ENCODE data around the gene APOBR.
"Not testable (repeated sequence)": the region's sequence is repeated elsewhere in the genome, so short reads cannot be mapped to it uniquely, and the experiment has no call there.

APOBR gene, protein sequence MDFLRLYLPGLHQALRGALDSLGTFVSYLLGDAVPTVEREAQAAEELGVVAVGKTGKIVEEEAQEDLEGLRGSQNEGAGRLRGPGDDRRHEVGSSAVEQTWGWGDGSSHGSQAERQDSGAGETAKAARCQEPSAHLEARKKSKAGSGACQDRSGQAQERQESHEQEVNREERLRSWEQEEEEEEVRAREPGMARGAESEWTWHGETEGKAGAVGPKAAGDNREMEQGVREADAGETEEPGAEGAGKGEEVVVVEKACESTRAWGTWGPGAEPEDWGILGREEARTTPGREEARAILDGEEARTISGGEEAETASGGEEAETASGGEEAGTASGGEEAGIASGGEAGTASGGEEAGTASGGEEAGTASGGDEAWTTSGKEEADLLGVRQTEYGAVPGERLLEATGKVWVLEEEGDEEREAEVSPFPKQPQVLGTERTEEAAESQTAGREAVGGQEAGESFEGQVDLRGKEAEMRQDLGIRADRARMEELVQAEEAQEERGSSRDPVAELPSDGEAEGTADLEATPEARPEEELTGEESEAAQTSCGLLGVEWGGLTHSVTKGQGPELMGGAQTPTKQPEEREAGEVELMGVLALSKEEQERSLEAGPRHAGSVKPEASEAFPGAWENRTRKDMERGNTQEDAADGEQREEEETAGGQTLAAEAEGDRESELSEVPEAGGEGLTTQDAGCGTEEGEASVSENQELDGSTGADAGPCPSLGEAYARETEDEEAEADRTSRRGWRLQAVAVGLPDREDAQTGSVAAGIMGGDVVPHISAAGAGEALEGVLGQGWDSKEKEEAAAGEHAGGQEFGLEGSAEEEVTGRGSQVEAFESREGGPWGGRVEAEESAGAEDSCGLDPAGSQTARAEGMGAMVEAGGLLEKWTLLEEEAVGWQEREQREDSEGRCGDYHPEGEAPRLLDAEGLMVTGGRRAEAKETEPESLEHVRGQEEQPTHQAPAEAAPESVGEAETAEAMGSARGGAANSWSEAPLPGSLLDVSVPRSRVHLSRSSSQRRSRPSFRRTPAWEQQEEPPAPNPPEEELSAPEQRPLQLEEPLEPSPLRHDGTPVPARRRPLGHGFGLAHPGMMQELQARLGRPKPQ

DNA sequence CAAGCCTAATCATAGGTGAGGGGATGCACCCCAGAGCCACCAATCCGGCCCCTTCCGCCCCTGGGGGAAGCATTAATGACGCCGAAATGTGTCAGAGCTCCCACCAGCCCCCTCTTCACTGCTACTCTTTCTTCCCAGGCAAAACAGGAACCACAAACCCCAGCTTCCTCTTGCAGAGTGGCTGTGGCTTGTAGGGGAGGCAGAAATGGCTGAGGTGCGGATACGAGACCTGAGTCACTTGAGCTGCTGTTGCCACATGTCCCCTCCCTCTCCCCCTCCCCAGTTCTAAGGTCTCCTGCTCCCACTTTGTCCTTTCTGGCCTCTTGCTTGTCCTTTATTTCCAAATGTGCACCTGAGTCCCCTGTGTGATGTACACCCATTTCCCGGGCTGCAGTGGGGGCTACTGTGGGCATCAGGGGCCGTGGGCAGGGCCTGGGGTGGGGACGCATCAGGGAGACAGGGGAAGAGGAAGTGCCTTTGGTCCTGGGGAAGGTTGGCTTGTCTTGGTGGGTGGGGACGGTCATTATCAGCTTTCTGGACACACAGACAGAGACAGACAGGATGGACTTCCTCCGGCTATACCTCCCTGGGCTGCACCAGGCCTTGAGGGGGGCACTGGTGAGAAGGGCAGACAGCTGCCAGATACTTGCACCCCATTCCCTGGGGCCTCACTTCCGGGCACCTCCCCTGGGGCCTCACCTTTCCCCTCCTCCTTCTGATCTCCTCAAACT lies at the start of gene APOBR:
Gene APOBR, plus strand, starts transcription at position 523 of the 731 bp plus-strand sequence. Its CDS starts 39 bp downstream, at position 562.
- DNase-seq = peak; percentile 75 to 80

DNA sequence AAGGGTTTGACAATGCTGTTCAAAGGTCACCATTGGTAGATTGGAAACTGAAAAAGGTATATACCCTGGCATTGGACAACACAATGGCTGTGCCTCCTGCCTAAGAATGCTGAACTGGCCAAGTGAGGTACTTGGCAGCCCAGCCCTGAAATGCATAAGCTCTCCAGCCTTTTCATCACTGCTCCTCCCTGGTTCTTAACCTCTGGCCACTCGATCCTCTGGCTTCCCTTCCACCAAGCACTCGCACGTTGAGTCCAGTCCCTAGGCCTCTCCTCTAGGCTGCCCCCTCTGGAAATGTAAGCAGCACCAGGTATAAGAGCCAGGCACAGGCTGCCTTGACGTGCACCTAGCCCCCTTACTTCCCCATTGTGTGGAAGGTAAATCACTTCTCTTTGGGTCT lies 48.1 kb upstream of the APOBR start:
- DNase-seq = not testable (repeated sequence)

DNA sequence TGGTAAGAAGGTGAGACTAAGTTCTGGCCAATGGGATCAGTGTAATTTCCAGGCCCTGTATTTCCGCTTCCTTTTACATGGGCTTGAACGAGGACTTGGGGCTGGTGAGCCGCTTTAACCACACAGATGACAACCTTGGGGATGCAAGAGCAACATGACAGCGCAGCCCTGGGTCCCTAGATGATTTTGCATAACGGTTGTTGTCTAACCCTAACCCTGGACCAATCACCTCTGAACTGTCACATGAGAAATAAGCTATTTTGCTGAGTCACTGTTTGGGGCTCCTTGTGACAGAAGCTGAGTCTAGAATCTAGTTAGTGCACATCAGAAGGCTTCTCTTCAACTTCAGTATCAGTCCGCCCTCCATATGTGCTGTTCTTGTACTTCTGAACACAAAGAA lies 47.4 kb upstream of the APOBR start:
- not testable (repeated sequence) for DNase-seq

DNA sequence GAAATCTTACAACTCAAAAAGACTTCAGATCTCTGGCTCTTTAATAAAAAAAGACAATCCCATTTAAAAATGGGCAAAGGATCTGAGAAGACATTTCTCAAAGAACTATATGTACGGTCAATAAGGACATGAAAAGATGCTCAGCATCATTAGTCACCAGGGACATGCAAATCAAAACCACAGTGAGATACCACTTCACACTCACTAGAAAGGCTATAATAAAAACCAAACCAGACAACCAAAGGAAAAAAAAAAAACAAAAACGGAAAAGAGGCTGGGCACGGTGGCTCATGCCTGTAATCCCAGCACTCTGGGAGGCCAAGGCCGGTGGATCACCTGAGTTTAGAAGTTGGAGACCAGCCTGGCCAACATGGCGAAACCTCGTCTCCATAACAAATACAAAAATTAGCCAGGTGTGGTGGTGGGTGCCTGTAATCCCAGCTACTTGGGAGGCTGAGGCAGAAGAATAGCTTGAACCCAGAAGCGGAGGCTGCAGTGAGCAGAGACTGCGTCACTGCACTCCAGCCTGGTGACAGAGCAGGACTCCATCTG lies 20.7 kb upstream of the APOBR start:
- no peak for DNase-seq

DNA sequence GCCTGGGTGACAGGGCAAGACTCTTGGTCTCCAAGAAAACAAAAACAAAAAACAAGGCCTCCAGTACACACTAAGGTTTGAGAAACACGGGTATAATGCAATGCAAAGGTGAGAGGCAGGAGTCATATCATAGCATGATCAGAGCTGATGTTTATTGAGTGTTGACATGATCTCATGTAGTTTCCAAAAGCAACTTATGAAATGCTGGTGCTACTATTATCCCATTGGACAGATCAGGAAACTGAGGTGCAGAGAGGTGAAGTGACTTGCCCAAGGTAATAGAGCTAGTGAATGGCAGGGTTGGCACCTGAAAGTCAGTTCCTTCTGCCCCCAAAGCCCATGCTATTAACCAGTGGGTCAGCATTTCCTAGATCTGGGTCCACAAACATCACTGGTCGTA lies 19.2 kb upstream of the APOBR start:
- DNase-seq = no peak

DNA sequence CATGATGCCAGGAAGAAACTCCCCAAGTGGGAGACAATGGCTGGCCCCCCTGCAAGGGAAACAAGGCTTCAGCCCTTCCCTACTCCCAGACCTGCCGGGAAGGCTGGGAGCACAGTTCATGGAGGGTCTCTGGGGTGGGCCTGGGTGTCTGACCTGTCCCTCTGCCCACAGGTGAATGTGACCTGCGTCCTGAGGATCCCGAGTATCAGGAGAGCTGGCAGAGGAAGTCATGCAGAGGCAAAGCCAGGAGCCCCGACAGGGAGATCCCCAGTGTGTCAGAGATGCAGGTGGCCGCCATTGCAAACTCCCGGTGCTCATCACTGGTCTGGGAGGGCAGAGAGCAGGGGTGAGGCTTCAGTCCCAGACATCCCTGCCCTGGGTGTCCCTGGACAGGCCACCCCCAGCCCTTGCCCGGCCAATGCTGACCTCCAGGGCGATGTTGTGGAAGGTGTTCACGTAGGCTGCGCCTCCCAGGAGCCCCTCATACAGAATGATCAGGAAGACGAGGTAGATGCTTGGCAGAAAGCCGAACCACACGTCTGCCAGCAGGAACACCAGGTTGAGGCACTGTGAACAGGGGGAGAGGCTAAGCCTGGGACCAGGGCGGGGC lies 17.0 kb upstream of the APOBR start:
- no peak for DNase-seq

DNA sequence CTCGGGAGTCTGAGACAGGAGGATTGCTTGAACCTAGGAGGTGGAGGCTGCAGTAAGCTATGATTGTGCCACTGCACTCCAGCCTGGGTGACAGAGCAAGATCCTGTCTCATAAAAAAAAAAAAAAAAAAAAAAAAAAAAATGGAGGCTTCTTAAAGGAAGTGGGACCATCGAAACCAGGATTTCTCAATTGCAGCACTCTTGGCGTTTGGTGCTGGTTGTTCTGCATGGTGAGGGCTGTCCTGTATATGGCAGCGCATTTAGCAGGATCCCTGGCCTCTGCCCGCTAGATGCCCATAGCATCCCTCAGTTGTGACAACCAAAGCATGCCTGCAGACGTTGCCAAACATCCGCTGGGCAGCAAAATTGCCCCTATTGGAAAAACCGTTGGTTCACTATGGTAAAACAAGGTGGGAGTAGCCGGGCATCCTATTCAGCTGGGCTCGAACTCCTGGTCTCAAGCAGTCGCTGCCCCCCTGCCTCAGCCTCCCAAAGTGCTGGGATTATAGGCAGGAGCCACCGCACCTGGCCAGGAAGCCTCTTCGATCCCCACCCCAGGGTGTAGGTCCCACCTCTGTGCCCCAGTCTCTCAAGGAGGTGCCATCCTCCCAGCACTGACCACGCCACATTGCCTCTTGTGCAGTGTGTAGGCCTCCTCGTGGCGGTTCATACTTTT lies 15.8 kb upstream of the APOBR start:
- DNase-seq = no peak

DNA sequence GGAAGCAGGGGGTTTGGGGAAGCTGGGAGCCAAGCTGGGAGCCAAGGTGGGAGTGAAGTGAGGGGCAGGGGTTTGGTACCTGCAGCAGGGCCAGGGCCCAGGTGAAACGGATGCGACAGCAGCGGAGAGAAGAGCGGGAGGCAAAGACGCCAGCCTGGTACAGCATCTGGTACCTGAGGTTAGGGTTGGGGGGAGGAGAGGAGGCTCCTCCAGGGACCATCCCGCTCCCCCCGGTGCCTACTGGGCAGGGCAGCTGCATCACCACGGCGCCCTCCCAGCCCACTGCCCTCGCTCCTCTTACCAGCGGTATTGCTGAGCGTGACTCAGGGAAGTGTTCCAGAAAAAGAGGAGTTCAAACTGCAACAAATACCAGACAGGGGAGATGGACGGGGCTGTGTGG lies 12.4 kb upstream of the APOBR start:
- no peak for DNase-seq

DNA sequence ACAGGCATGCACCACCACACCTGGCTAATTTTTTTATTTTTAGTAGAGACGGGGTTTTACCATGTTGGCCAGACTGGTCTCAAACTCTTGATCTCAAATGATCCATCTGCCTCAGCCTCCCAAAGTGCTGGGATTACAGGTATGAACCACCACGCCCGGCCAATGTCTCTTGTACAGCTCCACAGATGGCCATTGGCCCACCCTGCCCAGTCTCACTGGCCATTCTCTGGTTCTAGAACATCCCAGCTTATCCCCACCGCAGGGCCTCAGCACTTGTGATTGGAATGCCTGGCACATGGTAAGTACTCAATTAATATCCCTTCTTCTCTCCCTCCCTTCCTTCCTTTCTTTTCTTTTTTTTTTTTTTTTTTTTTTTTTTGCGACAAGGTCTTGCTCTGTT lies 11.1 kb upstream of the APOBR start:
- not testable (repeated sequence) for DNase-seq

DNA sequence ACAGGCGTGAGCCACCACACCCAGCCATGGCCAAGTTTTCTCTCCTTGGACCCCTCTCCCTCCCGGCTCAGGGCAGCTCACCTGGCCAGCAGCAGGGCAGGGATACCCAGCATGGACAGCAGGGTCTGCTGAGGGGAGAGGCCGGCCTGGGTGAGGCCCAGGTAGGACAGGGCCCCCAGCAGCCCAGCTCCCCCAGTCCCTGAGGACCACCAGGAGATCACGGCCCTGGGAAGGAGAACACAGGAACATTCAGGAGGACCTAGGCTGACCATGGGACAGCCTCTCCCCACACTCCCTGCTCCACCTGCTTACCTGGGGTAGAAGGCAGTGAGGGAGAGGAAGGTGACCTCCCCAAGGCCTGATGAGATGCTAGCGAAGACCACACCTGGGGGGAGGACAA lies 8.2 kb upstream of the APOBR start:
- DNase-seq = no peak

DNA sequence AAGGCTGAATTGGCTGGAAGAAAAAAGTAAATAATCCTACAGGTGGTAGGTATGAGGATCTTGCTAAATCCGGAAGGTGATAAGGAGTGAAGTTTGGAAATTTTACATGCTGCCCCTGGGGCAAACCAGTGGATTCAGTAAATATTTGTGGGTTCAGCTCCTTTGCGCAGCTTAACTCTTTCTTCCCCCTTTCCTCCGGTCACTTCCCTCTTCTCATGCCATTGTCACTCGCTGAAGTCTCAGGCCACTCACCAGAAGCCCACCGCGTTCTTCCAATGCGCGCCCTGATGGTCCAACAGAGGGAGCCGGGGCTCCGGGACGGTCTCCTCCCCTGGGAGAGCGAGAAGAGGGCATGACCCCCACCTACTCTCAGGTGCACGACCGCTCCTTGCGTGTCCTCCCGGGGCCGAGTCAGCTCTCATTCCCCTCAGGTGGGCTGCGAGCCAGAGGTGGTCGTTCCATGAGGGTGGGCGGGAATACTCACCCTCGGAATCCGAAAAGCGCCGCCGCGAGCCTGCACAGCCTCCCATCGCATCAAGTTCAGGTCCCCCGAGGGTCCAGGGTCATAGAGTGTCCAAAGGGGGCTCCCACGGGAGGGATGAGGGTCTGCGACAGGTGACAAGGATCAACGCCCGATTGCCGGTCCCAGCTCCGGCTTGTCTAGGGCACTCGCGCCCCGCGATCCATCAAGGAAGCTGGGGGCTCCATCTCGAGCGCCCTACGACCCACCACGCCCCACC lies 3.0 kb upstream of the APOBR start:
- DNase-seq = no peak

DNA sequence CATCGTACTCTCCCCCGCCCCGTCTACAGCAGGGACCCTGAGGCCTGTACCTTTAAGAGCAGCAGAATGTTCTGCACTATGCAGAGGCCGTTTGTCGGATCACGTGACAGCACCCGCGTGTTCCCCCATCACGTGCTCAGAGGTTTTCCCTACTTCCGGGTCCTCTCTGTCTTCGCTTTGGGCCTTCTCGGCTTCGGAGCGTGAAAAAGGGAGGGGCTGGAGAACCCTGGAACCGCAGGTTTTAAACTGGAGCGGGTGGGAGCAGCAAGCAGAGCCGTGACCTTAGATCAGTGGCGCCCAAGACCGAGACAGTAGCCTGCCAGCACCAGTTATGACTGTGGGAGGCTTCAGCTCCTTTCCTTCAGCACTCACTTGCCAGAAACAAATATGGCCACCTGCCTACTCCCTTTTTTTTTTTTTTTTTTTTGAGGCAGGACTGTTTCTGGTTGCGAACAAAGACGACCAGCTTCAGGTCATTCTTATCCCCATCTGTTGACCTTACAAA lies 2.4 kb upstream of the APOBR start, which contains the start of gene CLN3:
Gene CLN3, minus strand, starts transcription at position 105 of the 505 bp plus-strand sequence. CDS start 315 bp downstream, outside the sequence.
- peak; percentile 80 to 84 for DNase-seq

DNA sequence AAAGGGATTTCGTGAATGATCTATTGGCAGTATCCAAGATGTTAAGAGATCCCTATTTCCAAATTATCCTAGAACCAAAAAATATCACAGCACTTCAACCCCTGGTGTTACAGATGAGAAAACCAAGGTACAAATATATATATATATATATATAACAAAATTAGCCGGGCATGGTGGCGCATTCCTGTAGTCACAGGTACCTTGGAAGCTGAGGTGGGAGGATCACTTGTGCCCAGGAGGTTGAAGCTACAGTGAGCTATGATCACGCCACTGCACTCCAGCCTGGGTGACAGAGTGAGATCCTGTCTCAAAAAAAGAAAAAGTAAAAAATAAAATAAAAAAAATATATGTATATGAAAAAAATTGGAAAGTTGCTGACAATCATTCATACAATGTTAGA lies 1.9 kb upstream of the APOBR start:
- DNase-seq = no peak

DNA sequence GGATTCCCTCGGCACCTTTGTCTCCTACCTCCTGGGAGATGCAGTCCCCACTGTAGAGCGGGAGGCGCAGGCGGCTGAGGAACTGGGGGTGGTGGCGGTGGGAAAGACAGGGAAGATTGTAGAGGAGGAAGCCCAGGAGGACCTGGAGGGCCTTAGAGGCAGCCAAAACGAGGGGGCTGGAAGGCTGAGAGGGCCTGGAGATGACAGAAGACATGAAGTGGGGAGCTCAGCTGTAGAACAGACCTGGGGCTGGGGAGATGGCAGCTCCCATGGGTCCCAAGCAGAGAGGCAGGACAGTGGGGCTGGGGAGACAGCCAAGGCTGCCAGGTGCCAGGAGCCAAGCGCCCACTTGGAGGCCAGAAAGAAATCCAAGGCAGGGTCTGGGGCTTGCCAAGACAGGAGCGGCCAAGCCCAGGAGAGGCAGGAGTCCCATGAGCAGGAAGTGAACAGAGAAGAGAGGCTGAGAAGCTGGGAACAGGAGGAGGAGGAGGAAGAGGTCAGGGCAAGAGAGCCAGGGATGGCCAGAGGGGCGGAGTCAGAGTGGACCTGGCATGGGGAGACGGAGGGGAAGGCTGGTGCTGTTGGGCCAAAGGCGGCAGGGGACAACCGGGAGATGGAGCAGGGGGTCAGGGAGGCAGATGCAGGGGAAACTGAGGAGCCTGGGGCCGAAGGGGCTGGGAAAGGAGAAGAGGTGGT lies 803 bp downstream of the APOBR start:
- no peak for DNase-seq

DNA sequence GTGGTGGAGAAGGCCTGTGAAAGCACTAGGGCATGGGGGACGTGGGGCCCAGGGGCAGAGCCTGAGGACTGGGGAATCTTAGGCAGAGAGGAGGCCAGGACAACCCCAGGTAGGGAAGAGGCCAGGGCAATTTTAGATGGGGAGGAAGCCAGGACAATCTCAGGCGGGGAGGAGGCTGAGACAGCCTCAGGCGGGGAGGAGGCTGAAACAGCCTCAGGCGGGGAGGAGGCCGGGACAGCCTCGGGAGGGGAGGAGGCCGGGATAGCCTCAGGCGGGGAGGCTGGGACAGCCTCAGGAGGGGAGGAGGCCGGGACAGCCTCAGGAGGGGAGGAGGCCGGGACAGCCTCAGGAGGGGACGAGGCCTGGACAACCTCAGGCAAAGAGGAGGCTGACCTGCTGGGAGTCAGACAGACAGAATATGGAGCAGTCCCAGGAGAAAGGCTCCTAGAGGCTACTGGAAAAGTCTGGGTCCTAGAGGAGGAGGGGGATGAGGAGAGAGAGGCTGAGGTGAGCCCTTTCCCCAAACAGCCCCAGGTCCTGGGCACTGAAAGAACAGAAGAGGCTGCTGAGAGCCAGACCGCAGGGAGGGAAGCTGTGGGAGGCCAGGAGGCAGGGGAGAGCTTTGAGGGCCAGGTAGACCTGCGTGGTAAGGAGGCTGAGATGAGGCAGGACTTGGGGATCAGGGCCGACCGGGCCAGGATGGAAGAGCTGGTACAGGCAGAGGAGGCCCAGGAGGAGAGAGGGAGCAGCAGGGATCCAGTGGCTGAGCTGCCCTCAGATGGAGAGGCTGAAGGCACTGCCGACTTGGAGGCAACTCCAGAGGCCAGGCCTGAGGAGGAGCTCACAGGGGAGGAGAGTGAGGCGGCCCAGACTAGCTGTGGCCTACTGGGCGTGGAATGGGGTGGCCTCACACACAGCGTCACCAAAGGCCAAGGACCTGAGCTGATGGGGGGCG lies 1.6 kb downstream of the APOBR start:
- no peak for DNase-seq

DNA sequence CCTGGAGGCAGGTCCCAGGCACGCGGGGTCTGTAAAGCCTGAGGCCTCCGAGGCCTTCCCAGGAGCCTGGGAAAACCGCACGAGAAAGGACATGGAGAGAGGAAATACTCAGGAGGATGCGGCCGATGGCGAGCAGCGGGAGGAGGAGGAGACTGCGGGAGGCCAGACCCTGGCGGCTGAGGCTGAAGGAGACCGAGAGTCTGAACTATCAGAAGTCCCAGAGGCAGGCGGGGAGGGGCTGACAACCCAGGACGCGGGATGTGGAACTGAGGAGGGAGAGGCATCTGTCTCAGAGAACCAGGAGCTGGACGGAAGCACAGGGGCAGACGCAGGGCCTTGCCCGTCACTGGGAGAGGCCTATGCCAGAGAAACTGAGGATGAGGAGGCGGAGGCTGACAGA lies 2.4 kb downstream of the APOBR start:
- DNase-seq = no peak

DNA sequence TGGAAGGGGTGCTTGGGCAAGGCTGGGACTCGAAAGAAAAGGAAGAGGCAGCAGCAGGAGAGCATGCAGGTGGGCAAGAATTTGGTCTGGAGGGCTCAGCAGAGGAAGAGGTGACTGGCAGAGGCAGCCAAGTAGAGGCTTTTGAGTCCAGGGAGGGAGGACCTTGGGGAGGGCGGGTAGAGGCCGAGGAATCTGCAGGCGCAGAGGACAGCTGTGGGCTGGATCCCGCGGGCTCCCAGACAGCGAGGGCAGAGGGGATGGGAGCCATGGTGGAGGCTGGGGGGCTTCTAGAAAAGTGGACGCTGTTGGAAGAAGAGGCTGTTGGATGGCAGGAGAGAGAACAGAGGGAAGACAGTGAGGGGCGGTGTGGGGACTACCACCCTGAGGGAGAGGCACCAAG lies 2.9 kb downstream of the APOBR start:
- DNase-seq = no peak

DNA sequence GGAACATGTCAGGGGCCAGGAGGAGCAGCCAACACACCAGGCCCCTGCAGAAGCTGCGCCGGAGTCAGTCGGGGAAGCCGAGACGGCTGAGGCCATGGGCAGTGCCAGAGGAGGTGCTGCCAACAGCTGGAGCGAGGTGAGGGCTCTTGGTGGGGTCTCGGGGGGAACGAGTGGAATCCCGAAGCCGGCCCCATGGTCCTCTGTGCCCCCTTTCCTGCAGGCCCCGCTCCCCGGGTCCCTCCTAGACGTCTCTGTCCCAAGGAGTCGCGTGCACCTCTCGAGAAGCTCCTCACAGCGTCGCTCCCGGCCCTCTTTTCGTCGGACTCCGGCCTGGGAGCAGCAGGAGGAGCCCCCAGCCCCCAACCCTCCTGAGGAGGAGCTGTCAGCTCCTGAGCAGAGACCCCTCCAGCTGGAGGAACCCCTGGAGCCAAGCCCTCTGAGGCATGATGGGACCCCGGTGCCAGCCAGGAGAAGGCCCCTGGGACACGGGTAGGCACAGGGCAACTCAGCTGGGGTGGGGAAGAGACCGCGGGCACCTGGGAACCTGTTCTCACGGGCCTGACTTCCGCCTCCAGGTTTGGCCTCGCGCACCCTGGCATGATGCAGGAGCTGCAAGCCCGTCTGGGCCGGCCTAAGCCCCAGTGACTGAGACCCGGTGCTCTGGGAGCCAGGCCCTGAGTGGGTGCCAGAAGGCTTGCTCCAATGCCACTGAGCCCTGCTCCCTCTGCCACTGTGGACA lies 3.6 kb downstream of the APOBR start:
- DNase-seq = no peak
